Activated CD4-positive, alpha-beta T cell treated with anti-CD3 and anti-CD28 coated beads, Interleukin-2, amount 50 U/mL, for 16 hours (primary cell): ENCODE results near the gene HACD2.
"Not testable (repeated sequence)": the region's sequence is repeated elsewhere in the genome, so short reads cannot be mapped to it uniquely, and the experiment has no call there.

Experiments used
- DNase-seq: peaks from one replicate; pipeline ENCODE4 v3.0.0-alpha.2; 2020

Gene HACD2, protein sequence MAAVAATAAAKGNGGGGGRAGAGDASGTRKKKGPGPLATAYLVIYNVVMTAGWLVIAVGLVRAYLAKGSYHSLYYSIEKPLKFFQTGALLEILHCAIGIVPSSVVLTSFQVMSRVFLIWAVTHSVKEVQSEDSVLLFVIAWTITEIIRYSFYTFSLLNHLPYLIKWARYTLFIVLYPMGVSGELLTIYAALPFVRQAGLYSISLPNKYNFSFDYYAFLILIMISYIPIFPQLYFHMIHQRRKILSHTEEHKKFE

DNA sequence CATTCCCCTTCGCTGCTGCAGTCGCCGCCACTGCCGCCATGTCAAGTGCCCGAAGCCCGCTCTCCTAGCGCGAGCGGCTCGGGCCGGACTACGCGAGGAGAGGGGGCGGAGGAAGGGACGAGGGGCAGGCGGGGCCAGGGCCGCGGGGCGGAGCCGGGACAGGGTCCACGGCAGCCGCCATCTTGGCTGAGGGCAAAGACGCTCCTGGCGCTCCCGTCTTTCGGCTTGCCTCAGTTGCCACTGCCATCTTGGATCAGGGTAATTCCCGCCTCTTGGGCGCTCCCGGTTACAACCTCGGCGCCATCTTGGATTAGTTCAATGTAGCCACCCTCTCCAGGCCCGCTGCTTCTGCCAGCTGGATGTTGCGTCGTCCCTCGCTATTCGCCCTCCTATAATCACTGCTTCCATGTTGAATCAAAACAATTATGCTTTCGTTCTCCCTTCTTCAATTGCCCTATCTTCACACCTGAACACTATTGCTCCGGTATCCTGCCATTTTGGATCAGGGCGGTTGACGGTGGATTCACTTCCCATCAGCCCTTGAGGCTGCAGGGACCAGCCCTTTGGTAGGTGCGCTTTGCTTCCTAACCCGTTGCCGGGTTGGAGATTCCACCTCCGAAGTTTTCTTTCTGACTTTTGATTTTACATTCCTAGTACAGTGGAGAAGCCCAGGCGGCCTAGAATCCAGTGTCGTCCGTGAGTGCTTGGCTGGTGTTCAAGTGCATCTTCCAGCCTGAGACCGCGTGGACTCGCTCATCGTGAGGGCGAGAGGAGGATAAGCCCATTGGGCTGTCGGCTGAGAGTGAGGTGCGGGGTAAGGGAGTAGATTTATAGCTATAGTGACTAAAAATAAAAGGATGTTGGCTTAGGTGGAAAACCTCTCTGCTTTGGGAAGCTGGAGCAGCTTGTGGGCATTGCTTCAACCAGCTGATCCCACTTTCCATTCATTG is at the start of gene HACD2:
Gene HACD2 (minus strand): TSS at position 66 of the 950 bp plus-strand sequence. CDS start 26 bp downstream, at position 40.
- peak; percentile 98 for DNase-seq

DNA sequence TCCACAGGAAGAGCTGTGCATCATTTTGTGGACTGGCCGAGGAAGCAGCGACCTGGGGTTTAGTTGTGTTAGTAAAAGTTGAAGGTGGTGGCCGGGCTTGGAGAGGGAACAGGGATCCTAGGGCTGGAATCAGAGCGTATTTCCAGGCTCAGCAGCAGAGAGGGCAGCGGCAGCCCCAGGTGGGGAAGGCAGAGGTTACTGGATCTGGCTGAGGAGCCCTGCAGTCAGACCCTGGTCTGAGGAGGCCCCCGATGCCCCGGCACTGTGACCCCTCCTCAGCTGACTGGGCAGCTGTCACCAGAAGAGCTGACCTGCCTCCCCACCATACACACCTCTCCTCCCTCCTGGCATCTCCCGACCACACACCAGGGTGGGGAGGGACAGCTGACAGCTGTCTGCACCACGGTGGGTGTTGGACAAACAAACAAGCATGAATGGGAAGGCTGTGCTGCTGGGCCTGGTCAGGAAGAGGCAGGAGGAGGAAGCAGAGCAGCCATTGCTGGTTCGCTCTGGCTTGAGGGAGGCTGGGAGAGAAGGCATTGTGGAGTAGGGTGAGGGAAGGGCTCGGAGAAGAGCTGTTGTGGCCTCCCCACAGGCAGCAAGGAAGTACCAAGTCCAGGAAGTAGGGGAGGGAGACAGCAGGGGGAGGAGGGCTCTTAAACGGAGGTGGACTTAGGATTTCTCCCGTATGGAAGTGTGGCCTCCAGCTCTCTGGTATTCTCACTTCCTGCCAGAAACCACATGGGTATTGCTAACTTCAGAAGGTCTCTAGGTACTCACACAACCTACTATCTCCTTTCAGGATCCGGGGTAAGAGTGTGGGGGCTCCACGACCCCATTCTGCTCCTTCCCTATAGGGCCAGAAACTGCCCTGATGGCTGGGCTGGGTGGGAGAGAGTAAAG is 49.5 kb upstream of the HACD2 start:
- DNase-seq: no peak

DNA sequence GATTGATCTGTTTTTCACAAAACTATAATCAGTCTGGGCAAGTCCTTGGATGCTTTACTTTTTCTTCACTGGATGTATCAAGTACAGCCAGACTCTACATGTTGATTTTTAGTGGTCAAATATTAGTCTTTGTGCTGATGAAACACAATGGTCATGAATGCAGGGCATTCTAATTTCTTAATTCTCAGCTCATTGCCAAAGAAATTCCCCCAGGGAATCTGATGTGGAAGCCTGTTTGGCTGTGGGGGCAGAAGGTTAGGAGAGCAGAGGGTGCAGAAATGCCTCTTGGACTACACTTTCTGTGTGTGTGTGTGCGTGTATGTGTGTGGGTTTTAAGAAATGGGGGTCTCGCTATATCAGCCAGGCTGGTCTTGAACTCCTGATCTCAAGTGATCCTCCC is 48.7 kb upstream of the HACD2 start:
- DNase-seq: no peak

DNA sequence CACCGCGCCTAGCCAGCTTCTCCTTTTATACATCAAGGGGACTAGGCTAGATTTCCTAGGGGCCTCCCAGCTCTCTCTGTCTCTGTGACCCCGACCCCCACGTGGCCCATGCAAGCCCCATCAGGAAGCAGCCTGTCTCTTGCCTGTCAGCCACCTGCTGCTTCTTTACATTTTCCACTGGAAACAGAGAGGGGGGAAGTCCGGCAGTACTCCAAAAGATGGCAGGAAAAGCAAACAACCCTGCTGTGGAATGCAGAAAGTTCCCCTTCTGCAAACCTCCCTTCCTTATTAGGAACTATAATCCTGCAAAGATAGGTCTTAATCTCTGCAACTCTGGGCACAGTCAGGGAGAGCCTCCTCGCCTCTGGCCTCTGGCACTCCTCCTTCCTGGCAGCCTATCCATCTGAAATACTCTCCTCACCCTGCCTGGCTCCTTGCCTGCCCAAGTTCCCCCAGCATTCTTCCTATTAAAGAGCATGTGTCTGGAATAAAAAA is 47.4 kb upstream of the HACD2 start:
- DNase-seq: no peak

DNA sequence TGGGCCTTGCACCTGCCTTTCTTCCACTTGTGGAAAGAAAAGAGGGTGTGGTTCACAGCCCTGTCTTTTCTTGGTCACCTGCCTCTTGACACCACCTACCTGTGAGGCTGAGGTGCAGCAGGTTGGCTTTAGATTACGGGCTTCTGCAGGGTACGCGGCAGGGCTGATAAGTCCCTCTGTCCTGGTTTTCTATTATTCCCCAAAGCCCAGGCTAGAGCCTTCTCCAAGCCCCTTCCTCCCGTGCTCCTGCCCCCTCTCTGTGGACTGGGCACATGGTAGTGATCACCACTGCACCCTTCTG is 44.8 kb upstream of the HACD2 start:
- no peak for DNase-seq

DNA sequence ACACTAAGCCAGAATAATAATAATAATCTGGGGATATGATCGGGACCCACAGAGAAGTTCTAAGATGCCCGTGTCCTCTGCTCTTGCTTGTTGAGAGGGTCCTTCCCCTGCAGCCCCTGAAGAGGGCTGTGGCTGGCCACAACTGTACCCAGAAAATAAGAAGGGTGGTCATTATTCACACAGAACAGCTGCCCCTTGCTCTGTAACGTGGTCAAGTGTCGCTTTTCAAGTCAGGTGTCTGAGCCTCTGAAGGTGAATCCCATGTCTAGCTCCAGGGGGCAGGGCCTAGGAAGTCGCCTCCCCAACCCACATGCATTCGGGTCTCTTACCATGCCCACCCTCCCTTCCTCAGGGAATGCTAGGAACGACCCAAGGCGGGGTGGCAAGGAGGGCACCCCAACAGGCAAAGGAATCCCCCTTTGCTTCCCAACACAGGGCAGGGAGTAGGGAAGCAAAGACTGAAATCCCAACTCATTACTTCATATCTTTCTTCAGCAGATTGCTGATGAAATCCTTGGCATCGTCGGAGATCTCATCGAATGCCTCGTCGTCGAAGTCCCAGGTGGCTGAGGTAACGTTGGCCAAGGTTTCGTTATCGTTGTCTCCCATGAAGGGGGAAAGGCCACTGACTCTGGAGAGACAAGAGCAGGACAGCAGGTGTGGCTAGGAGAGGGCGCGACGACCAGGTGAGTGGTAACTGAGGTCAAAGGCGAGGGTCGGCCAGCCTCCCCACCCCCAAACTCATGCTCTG is 44.3 kb upstream of the HACD2 start:
- no peak for DNase-seq

DNA sequence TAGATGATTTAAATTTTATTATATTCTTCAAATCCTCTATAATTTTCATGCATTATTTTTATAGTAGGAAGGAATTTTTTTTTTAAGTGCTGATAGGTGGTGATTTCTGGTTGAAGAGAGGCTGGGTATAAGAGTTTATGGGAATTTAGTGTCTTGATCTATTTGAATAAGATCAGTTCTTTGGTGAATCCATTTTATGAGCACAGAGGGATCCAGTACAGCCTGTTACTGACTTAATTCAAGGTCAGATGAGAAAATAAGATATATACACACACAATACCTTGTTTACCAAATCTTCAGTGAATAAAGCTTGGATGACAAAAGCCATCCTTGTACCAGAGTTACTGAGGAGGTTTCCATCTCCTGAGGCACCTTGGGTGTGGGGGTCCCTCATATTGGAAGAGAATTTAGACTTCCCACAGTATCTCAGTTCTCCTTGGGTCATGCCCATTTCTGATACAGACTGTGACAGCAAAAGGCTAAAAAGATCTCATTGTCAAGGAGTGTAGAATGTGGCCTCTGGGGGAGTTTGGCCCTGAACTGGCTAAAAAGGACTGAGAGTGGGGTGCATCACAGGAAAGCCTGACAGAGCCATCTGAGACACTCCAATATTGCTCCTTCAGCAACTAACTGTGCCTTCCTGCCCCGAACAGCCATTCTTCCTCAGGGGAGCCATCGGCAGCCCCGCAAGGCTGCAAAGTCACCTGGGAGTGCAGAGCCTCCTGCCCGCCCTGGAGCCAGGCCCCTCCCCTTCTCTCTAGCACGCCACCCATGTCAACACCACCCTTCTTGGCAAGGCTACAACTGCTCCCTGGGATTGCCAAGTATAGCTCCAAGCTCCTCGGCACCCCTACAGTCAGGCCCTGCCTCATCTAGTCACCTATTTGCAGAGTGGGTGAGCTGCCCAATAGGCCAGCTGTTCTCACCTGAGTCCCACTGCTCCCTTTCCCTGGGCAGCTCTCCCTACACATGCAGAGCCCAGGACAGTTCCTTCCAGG is 43.1 kb upstream of the HACD2 start:
- no peak for DNase-seq

DNA sequence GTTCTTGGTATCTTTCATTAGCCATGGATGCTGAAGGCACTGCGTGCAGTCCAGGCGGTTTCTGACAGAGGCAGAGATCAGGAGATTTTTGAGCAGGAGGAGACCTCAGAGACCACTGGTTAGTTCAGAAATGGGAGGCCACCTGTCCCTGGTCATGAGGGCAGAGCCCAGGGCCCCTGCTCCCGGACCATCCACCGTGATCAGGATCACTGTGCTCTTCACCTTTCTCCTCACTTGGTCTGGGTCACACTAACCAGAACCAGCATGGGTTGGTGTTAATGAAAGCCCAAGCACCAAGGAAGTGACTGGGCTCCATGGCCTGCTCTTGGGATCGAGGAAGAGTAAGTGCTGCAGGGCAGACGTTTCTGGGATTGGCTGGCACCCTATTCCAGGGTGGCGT is 42.0 kb upstream of the HACD2 start:
- no peak for DNase-seq

DNA sequence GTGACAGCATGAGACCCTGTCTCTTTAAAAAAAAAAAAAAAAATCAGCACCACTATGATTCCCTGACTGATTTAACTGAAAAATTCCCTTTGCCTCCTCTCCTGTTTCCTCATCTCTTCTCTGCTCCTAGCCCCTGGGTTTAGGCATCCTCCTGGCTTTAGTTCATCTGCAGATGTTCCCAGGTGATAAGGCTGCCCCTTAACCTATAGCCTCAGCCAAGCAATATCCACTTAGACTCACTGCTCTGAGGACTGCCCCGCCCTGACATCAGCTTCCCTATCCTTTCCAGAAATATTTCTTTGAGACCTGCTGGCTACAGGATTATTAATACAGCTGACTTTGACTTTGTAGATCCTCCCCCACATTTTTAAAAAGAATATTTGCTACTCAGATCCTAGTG is 39.4 kb upstream of the HACD2 start:
- no peak for DNase-seq

DNA sequence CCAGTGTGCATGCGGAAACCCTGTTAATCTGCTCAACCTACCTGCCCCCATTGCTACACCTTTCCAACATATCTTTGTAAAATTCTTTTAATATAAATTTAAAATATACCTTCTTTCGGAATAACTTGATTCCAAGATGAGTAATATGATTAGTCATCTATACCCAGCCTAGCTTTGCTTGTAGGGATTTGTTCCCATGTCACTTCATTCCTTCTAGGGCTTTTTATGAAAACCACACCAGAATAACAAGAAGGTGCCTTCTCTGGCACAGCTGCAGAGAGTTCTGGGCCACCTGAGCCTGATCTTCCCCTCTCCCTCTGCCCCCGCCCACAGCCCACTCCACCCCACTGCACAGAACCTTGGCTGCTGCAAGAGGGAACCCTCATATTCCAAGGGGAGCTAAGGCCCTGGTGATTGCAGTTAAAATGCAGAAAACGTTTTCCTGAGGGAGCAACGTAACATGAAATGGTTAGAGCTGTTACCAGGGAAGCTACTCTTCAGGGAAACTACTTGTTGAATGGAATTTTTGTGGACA is 38.6 kb upstream of the HACD2 start:
- no peak for DNase-seq

DNA sequence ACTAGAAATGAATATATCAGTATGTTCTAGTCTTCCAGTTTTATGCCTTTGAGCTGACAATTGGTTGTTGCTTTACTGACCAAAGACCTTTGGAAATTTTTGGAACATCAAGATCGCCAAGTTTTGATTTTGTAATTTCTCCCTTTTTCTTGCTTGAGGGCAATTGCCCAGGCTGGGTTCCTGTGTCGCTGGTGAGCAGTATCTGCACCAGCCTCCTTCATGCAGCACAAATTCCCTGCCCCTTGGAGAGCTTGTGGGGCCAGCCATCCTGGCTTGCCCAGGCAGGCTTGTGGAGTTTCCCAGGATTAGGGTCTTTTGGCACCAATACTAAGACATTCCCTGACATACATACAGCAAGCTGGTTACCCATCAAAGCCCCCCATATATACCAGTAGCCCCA is 37.9 kb upstream of the HACD2 start:
- DNase-seq: no peak

DNA sequence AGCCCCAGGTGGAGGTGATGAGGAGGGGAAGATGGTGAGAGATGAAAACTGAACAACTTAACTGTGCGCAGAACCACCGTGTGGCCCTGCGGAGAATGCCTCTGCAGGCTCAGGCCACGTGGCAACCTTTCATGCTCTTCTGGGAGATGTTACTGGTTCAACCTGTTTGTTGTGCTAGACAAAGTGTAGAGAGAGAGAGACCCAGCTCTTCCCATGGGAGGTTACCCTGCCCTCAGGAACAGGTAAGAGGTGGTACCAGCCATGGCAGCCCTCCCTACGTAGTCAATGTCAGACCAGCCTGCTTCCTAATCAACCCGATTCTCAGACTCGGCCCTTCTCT is 37.0 kb upstream of the HACD2 start:
- no peak for DNase-seq

DNA sequence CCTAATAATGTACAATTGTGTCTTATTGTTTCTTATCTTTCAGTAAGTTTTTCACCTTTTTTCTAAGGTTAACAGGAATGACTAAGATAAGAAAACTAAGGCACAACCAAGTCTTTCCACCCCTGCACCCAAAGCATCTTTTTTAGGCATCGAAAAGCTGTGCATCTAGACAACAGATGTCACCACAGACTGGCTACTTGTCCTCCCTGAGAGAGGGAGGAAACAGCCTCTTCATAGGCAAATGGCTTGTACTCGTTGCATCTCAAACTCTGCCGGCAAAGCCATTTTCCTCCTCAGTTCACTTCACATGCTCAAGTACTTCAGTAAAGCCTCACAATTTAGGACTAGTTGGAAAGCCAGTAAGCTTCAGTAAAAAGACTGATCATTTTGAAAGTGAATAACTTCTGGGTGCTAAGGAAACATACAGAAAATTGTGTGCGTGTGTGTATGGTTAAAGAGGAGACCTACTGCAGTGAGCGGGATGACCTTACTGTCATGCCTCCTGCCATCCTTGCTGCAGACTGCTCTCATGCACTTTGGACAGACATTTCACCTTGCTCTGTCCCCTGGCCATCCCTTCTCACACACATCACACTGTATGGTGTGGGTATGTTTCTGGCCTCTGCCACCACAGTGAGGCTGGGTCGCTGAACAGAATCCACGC is 36.5 kb upstream of the HACD2 start:
- DNase-seq: no peak

DNA sequence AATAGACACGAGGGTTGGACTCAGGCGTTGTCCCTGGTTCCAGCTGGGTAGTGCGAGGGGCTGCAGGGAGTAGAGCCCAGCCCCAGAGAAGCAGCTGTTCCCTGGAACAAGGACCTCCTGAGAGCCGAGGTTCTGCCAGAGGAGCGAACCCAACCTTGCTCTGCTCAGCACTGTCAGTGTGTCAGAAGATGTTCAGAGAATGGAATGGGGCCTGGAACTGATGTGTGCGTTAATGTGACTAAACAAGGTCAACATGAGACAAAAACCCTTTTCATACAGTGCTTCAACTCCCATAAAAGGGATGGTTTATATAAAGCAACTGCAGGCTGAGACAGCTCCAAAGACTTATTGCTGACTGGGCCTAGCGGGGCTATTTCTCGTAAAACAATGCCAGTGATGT is 35.5 kb upstream of the HACD2 start:
- DNase-seq: no peak

DNA sequence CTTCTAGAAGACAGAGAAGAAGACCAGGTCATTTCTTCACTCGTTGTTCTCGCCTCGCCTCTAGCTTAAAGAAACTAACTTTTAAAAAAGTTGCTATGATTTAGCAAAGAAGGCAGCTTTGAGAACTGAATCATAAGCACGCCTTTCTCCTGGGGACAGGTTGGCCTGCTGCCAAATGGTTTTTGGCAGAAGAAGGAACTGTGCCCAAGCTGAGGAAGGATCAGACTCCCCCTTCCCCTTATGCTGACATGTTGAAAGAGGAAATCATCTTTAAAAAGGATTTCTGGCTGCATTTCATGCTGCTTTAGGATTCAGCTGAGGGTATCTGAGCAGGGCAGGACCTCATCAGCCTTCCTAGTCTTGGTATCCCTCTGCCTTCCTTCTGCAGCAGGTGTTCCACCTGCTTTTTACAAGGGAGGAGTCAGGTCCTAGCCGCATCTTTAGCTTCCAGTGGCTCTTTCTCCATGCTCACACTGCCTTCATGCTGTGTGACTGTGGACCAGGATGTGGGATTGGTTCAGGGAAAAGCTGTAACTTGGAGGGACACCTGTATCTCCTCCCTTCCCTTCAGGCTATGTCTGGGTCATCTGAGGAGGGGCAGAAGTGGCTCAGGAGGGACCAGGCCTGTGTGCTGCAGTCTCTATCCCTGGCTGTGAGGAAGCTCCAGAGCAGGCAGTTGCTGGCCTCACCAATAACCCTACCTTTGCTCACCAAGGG is 34.1 kb upstream of the HACD2 start:
- no peak for DNase-seq

DNA sequence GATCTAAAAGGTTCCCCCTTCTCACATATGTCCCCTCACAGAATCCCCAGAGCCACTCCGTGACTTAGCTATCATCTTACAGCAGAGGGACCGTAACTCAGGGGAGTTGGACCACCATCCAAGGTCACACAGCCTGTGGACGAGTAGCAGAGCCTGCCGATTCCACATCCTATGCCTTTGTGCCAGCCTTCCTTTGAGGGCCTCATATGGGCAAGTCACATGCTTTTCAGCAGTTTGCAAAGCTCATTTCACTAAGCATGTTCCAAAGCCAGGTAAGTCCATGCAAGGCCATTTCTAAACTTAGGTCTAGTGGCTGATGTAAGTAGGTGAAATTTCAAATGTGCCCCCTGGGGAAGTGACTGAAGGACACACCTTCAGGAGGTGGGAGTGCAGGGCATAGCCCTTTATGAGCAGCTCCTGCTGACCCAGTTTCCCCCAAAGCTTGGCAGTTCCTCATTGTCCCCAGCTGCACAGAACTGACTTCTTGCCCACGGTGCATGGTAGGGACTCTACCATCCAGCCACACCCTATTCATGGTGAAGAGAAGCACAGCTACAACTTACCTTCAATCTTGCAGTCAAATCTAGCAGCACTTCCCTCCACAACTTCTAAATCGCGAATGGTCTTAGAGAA is 33.3 kb upstream of the HACD2 start:
- no peak for DNase-seq

DNA sequence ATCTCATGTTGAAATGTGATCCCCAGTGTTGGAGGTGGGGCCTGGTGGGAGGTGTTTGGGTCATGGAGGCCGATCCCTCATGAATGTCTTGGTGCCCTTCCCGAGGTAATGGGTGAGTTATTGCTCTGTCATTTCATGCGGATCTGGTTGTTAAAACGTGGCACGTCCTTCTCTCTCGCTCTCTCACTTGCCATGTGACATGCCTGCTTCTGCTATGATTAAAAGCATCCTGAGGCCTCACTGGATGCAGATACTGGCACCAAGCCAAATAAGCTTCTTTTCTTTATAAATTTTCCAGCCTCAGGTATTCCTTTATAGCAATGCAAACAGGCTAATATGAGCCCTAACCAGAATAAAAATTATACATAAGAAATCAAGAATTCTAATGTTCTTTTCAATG is 31.7 kb upstream of the HACD2 start:
- DNase-seq: no peak

DNA sequence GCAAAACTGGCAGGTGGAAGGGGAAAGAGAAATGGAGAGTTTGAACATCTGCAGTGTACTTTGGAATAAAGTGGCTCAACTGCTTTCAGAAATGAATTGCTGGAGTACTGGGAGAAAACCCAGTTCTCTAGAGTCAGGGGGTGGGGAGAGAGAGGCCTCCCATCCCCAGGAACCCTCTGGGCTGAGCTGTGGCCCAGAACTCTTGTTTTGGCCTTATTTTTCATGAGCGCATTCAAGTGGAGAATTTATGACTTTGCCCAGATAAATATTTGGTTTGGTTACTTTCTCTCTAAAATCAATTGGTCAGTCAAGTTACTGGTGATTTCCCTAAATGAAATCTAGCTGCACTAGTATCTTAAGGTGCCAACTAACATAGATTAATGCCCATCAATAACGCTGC is 28.7 kb upstream of the HACD2 start:
- no peak for DNase-seq

DNA sequence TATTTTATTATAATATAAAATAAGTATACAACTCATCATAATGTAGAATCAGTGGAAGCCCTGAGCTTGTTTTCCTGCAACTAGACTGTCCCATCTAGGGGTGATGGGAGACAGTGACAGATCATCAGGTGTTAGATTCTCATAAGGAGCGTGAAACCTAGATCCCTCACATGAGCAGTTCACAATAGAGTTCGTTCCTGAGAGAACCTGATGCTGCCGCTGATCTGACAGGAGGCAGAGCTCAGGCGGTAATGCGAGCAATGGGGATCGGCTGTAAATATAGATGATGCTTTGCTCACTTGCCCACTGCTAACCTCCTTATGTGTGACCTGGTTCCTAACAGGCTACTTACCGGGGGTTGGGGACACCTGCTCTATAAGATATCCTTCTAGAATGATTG is 26.8 kb upstream of the HACD2 start:
- not testable (repeated sequence) for DNase-seq
